ENCODE measurements around the gene ZDHHC12.
"Not testable (repeated sequence)": the region's sequence is repeated elsewhere in the genome, so short reads cannot be mapped to it uniquely, and the experiment has no call there.

ZDHHC12 gene

DNA sequence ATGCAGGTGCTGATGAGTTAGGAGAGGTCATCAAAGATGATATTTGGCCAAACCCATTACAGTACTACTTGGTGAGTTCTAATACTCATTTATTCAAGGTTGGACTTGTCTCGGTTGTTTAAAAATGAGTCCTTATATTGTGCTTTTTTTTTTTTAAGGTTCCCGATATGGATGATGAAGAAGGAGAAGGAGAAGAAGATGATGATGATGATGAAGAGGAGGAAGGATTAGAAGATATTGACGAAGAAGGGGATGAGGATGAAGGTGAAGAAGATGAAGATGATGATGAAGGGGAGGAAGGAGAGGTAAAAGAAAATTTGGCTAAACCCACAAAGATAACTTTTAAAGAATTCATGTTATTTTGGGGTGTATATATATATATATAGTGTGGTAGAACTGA, 30.2 kb downstream of the ZDHHC12 start:
- not testable (repeated sequence) for DNase-seq, H3K27me3 Mint-ChIP-seq, H3K4me3 Mint-ChIP-seq, H3K9me3 Mint-ChIP-seq
- Mint-ChIP-seq H3K27ac (peak overlapping the region; percentile 78), H3K36me3 (peaks cover 48% of the 10 kb centered on the region), H3K4me1 (peaks cover 19% of the 10 kb centered on the region)
- CTCF ChIA-PET, result interaction anchor here (0.6 to 1.5 kb wide), 2 partner anchors 9 to 39 kb away, joined by 3 to 4 read pairs; partner anchors contain the start of gene PKN3

DNA sequence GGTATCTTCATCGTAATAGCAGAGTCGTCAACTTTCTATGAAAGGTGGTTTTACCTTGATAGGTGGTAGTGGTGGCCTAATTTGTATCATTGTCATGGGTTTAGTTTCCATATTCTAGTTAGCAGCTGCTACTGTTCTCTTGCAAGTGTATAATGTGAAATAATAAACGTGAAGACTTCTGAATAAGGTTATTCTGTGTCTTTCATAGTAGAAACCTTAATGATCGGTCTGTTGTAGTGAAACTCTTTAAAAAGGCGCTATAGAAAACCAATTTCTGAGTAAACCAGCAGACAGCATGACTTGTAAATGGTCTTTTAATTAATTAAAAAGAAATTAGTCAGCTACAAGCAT, 33.3 kb downstream of the ZDHHC12 start:
- peaks cover 48% of the 10 kb centered on the region for H3K4me1 Mint-ChIP-seq

DNA sequence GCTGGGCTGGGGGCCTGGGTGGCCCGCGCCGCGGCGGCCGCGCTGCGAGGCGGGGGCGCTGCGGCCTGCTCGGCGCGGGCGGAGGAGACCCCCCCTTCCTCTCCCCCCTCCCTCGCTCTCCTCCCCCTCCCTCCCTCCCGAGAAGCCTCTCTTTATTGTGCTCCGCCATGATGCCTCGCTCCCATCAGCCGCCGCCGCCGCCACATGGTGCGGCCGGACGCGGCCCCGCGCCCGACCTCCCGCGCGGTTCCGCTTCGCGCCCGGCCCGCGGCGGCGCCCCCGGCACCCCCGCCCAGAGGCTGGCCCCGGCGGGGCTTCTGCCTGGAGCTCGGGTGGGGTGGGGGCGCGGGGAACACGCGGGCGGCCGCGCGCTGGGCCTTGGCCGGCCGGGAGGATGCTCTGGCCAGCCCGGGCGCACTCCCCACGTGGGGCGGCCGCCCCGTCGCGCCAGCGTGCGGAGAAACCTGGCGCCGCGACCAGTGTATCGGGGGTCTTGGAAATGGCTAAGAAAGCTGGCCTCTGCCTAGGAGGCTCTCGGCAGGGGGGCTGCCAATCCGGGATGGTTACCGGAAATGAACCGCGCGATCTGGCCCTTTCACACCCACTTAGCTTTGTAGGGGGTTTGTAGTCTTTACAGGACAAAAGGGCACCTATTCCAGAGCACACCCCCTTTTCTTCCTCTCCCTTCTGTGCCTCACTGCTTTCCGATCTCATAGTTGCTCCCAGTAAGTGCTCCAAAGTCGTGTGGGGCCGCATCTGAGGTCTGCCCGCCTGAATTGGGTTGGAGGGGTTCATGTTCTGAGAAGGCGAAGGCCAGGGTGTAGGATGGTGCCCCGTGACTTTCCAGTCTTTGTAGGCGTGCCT, 33.9 kb downstream of the ZDHHC12 start:
- peak; percentile 71 for DNase-seq
- no peaks in the 10 kb centered on the region for H3K27me3 Mint-ChIP-seq
- peak overlapping the region; percentile 100 for H3K4me3 Mint-ChIP-seq
- H3K4me1 Mint-ChIP-seq, result peaks cover 54% of the 10 kb centered on the region
- CTCF ChIA-PET, result interaction anchor here (0.9 kb wide), 1 partner anchor 12 kb away, joined by 3 read pairs; the partner anchor contains the start of gene PKN3
- H3K9me3 Mint-ChIP-seq, result no peaks in the 10 kb centered on the region
- peak overlapping the region; percentile 97 for H3K27ac Mint-ChIP-seq
- peaks cover 33% of the 10 kb centered on the region for H3K36me3 Mint-ChIP-seq

More for the DNA sequence above, 33.3 kb downstream of the ZDHHC12 start:
- no peak for DNase-seq
- Mint-ChIP-seq H3K36me3 (peaks cover 36% of the 10 kb centered on the region), H3K27ac (peak overlapping the region; percentile 97), H3K9me3 (no peaks in the 10 kb centered on the region), H3K4me3 (peak overlapping the region; percentile 100), H3K27me3 (no peaks in the 10 kb centered on the region)
- CTCF ChIA-PET, result interaction anchor here (0.9 kb wide), 1 partner anchor 11 kb away, joined by 3 read pairs; the partner anchor contains the start of gene PKN3

DNA sequence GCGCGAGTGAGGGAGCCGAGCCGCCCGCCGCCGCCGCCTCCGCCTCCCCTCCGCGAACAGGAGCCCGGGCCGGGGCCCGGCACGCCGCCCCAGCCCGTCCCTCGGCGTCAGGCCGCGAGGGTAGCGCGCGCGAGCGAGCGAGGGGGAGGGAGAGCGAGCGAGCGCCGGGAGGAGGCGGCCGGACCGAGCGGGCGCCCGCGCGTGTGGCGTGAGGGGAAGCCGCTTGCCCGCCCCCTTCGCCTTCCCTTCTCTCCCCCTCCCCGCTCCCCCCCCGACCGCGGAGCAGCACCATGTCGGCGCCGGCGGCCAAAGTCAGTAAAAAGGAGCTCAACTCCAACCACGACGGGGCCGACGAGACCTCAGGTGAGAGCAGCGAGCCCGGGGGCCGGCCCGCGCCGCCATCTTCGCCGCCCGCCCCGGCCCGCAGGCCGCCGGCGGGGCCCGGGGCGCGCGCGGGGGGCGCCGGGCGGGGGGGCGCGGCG, 34.6 kb downstream of the ZDHHC12 start:
- Mint-ChIP-seq H3K9me3 (no peaks in the 10 kb centered on the region), H3K4me1 (peaks cover 61% of the 10 kb centered on the region), H3K4me3 (peak overlapping the region; percentile 64), H3K27ac (peak overlapping the region; percentile 83), H3K36me3 (peaks cover 27% of the 10 kb centered on the region), H3K27me3 (no peaks in the 10 kb centered on the region)
- no peak for DNase-seq
- CTCF ChIA-PET, result no interaction called here

DNA sequence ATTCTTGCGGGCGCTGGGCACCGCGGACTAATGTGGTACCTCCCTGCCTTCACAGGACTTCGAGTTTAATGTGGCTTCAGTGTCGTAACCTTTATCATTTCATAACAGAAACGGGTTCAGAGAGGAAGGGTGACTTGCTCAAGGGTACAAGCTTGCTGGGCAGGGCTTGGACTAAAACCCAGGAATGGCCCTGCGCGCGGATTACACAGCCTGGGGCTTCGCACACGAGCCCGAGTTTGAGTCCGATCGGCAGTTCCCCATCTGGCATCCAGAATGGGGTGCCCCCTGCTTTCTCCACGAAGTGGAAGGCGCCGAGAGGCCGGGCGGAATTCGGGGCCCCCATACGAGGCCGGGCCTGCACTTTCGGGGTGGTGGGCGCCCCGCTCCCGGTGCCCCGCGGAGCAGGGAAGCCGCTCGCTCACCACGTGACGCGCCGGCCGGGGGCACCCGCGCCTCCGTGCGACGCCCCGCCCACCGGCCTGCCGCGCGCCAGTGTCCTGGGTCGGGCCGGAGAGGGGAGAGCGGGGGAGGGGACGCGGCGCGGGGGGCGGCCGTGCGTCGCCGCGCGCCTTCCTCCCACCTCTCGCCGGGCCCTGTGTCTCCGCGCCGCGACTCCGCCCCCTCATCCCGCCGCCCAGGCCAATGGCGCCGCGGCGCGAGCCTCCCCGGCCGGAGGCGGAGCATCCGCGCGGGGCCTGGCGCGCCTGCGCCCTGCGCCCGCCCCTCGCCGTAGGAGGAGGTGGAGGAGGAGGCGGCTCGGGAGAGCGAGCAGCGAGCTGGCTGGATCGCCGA, 35.2 kb downstream of the ZDHHC12 start, which contains the start of gene SET:
Gene SET (plus strand): TSS at position 722 of the 792 bp plus-strand sequence. CDS start 361 bp downstream, outside the sequence.
- CTCF ChIA-PET, result no interaction called here
- DNase-seq, result peak; percentile 93
- Mint-ChIP-seq H3K4me1 (peaks cover 63% of the 10 kb centered on the region), H3K36me3 (peaks cover 26% of the 10 kb centered on the region), H3K27me3 (no peaks in the 10 kb centered on the region), H3K9me3 (no peaks in the 10 kb centered on the region), H3K4me3 (peak within 1 kb of the TSS; percentile 79), H3K27ac (peak within 1 kb of the TSS; percentile 99)

DNA sequence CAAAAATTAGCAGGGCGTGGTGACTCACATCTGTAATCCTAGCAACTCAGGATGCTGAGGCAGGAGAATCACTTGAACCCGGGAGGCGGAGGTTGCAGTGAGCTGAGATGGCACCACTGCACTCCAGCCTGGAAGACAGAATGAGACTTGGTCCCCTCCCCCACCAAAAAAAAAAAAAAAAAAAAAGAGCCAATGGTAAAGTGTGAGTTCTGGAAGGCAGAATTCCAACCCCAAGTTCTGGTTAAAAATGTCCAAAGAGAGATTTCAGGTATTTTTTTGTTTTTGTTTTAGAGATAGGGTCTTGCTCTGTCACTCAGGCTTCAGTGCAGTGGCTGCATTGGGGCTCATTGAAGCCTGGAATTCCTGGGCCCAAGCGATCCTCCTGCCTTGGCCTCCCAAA, 36.5 kb downstream of the ZDHHC12 start:
- H3K4me3 Mint-ChIP-seq, result no peak overlapping the region
- peak overlapping the region; percentile 99 for H3K27ac Mint-ChIP-seq
- peaks cover 19% of the 10 kb centered on the region for H3K36me3 Mint-ChIP-seq
- CTCF ChIA-PET, result no interaction called here
- no peaks in the 10 kb centered on the region for H3K9me3 Mint-ChIP-seq
- H3K27me3 Mint-ChIP-seq, result no peaks in the 10 kb centered on the region
- peak; percentile 18 for DNase-seq
- H3K4me1 Mint-ChIP-seq, result peaks cover 66% of the 10 kb centered on the region

DNA sequence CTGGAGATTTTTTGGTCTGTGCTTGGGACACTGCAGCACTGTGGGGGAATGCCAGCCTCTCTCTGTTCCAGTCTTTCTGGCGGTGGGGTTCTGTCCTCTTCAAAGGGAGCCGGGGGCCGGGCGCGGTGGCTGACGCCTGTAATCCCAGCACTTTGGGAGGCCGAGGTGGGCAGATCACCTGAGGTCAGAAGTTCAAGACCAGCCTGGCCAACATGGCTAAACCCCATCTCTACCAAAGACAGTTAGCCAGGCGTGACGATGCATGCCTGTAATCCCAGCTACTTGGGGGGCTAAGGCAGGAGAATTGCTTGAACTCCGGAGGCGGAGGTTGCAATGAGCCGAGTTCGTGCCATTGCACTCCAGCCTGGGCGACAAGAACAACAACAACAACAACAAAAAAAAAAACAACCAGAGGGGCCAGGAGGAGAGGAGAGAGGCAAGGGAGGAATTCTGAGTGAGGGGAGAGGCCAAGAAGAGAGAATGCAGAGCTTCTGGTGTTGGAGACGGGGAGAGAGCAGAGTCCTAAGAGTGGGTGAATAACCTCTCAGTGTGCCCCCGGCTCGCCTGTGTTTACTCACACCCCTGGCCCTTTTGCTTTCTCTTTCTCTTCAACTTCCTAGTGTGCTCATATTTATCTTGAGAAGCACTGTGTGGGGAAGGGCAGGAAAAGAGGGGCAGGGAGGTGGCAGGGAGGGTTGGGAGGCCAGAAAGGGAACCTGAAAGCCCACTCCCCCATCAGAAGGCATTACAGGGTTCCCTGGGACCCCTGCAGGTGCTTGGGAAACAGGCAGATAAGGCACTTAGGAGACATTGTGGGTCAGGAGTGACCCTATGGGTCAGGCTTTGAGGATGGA, 38.1 kb downstream of the ZDHHC12 start:
- Mint-ChIP-seq H3K36me3 (peaks cover 12% of the 10 kb centered on the region), H3K4me1 (peaks cover 59% of the 10 kb centered on the region), H3K27ac (peak overlapping the region; percentile 99), H3K9me3 (no peaks in the 10 kb centered on the region), H3K4me3 (peak overlapping the region; percentile 91), H3K27me3 (no peaks in the 10 kb centered on the region)
- CTCF ChIA-PET, result no interaction called here
- peak; percentile 71 for DNase-seq

DNA sequence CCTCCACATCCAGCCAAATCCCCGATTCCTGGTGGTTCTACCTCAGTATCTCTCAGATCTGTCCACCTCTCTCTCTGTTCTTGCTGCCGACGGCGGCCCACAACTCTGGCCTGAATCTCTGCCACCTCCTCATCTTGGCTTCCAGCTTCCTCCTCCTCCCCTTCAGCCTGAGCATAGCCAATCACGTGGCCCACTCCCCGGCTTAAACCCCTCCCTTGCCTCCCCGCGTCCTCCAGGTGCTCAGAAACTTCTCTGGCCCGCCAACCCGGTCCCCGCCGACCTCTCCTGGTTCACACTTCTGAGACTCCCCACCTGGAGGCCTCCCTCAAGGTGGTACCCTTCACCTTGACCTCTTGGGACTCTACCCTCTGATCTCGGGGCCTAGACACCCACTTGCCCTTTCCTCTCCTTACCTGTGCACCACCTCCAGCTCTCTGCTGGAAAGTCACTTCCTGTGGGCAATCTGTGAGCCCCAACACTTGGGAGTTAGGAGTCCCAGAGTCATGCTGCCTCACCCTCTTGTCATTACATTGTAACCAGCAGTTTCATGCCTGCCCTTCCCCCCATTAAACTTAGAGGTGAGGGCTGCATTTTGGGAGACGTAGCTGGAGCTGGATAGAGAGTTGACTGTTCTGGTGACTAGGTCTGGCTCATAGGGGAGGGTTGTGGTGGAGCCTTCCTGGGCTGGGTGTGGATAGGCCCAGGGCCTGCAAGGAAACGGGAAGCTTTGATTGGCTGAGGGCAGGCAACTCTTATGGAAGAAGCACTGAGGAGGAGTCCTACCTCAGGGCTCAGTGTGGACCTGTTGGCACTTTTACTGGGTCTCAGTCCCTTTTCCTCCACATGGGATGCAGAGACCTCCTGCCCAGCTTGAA, 39.4 kb downstream of the ZDHHC12 start:
- no peaks in the 10 kb centered on the region for H3K27me3 Mint-ChIP-seq
- peak overlapping the region; percentile 99 for H3K27ac Mint-ChIP-seq
- peaks cover 59% of the 10 kb centered on the region for H3K4me1 Mint-ChIP-seq
- peak overlapping the region; percentile 91 for H3K4me3 Mint-ChIP-seq
- H3K36me3 Mint-ChIP-seq, result peaks cover 7% of the 10 kb centered on the region
- H3K9me3 Mint-ChIP-seq, result no peaks in the 10 kb centered on the region
- CTCF ChIA-PET, result interaction anchor here (0.7 kb wide), 1 partner anchor 46 kb away, joined by 3 read pairs; no protein-coding TSS in a partner anchor
- DNase-seq, result peak; percentile 90

DNA sequence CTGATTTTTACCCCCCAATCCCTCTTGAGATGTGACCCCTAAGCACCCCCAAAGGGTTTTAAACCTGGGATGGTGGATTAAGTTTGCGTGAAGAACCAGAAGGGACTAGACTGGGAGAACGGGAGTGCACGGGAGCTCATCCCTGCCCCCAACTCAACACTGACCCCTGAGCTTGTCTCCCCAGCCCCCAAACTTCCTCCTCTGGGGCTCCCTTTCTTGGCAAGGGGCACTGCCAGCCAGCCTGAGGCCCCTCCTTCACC, 39.9 kb downstream of the ZDHHC12 start:
- no peaks in the 10 kb centered on the region for H3K27me3 Mint-ChIP-seq
- peak overlapping the region; percentile 99 for H3K27ac Mint-ChIP-seq
- CTCF ChIA-PET, result no interaction called here
- peaks cover 59% of the 10 kb centered on the region for H3K4me1 Mint-ChIP-seq
- peaks cover 7% of the 10 kb centered on the region for H3K36me3 Mint-ChIP-seq
- H3K4me3 Mint-ChIP-seq, result peak overlapping the region; percentile 91
- DNase-seq, result no peak
- no peaks in the 10 kb centered on the region for H3K9me3 Mint-ChIP-seq

DNA sequence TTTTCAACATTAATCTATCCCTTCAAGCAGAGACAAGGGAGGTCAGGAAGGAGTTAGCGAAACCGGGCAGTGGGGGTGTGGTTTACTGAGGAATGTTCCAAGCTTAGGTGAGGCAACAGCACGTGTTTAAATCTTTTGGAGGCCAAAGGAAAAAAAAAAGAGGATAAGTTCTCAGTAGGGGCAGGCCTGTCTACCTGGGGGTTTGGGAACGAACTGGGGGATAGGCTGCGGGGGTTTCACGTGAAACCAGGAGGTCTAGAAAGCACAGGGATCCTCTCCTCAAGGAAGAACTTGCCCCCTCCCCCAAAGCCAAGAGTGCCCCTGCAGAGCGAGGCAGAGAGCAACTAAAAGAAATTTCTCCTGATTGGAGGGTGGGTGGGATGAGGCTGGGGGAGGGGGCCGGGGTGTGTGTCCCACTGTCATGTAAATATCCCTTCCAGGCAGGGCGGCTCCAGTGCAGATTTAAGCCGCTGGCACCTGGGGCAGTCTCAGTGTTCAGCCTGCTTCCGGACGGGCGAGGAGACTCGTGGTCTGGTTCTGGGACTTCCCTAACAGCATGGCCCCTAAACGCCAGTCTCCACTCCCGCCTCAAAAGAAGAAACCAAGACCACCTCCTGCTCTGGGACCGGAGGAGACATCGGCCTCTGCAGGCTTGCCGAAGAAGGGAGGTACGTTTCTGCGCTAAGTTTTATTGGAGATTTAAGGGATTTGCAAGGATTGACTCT, 40.4 kb downstream of the ZDHHC12 start:
- CTCF ChIA-PET, result no interaction called here
- H3K9me3 Mint-ChIP-seq, result no peaks in the 10 kb centered on the region
- H3K27ac Mint-ChIP-seq, result peak overlapping the region; percentile 99
- H3K4me3 Mint-ChIP-seq, result peak overlapping the region; percentile 91
- H3K27me3 Mint-ChIP-seq, result no peaks in the 10 kb centered on the region
- peaks cover 59% of the 10 kb centered on the region for H3K4me1 Mint-ChIP-seq
- peaks cover 7% of the 10 kb centered on the region for H3K36me3 Mint-ChIP-seq
- peak; percentile 51 for DNase-seq

DNA sequence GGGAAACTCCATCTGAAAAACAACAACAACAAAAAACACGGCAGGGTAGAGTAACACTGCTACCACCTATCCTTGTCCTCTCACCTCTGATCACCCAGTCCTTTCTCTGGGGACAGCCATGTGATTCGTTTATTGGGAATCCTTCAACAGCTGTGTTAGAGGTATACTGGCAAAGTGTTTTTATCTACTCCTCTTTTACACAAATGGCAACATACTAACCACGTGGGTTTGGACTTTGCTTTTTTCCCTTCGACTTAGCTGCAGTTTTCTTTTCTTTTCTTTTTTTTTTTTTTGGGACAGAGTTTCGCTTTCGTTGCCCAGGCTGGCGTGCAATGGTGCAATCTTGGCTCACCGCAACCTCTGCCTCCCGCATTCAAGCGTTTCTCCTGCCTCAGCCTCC, 46.1 kb downstream of the ZDHHC12 start:
- no peaks in the 10 kb centered on the region for H3K9me3 Mint-ChIP-seq

DNA sequence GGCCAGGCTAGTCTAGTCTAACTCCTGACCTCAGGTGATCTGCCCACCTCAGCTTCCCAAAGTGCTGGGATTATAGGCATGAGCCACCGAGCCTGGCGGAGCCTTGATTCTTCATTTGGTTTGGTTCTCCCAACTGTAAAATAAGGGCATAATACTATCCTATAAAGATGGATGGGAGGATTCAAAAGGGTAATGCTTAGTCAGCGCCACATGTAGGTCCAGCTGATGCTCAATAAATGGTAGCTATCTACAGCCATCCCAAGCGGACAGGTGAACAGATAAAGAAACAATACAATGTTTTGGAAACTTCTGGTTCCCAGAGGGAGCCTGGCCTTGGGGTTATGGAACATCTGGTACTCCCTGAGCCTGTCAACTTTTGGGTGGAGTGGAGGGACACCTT, 48.5 kb downstream of the ZDHHC12 start:
- no peak overlapping the region for H3K27ac Mint-ChIP-seq

More for the DNA sequence above, 46.1 kb downstream of the ZDHHC12 start:
- H3K27me3 Mint-ChIP-seq, result no peaks in the 10 kb centered on the region
- peaks cover 4% of the 10 kb centered on the region for H3K4me1 Mint-ChIP-seq
- CTCF ChIA-PET, result no interaction called here
- H3K4me3 Mint-ChIP-seq, result no peak overlapping the region
- H3K27ac Mint-ChIP-seq, result no peak overlapping the region
- peaks cover 12% of the 10 kb centered on the region for H3K36me3 Mint-ChIP-seq
- DNase-seq, result no peak

More for the DNA sequence above, 48.5 kb downstream of the ZDHHC12 start:
- Mint-ChIP-seq H3K4me1 (no peaks in the 10 kb centered on the region), H3K27me3 (no peaks in the 10 kb centered on the region), H3K4me3 (no peak overlapping the region), H3K9me3 (no peaks in the 10 kb centered on the region), H3K36me3 (peaks cover 8% of the 10 kb centered on the region)
- CTCF ChIA-PET, result interaction anchor here (0.7 to 1.1 kb wide), 2 partner anchors 32 to 237 kb away, joined by 3 to 4 read pairs; no protein-coding TSS in a partner anchor
- DNase-seq, result no peak
